Prostate gland (tissue), 2 donors: Measurements from ENCODE around the gene BTG2. TPM values are rescaled to one million over a fixed set of nuclear protein-coding genes. Genes with fewer than 3 reads are reported as not detected.
A peak's percentile ranks its signal among the peaks of the same experiment; 100 is the strongest.

Experiments used
- DNase-seq: peaks from one replicate; pipeline ENCODE4 v3.0.0-alpha.2; 2019; ENCODE audit warnings: low spot score
- H3K27ac ChIP-seq, 2 donors: fragments of 200-600 bp; sonication (generic); 2 replicates each; pipeline ENCODE4 v1.5.1; 2017 to 2019
- H3K27me3 ChIP-seq: fragments of 200-600 bp; sonication (generic); replicated peaks from 2 replicates; pipeline ENCODE4 v1.5.1; 2019; ENCODE audit not compliant: insufficient read depth
- H3K36me3 ChIP-seq, 2 donors: fragments of 200-600 bp; sonication (generic); 1 replicate in 1 of 2; 2 replicates in 1 of 2; pipeline versions ENCODE4 v1.5.1 to v1.8.1; 2017 to 2019
- H3K4me1 ChIP-seq: fragments of 200-600 bp; sonication (generic); replicated peaks from 2 replicates; pipeline ENCODE4 v1.5.1; 2019
- H3K4me3 ChIP-seq, 2 donors: fragments of 200-600 bp; sonication (generic); 2 replicates each; pipeline ENCODE4 v1.5.1; 2017 to 2019
- H3K9me3 ChIP-seq: fragments of 200-600 bp; sonication (generic); 2 replicates; pipeline ENCODE4 v1.5.1; 2017
- CTCF ChIP-seq, 4 experiments: fragments of 200-600 bp in 2 of 4; fragments of 450-650 bp in 2 of 4; sonication (generic) in 2 of 4; IDR thresholded peaks; 1 replicate in 3 of 4; 2 replicates in 1 of 4; pipeline ENCODE4 v1.5.1; 2016 to 2019; ENCODE audit warnings: antibody characterized with exemption in 4 of 4, mild to moderate bottlenecking in 2 of 4, moderate library complexity in 2 of 4
- POLR2A ChIP-seq: fragments of 450-650 bp; IDR thresholded peaks from one replicate; pipeline ENCODE4 v1.6.1; 2016; ENCODE audit warnings: antibody characterized with exemption, mild to moderate bottlenecking
- POLR2AphosphoS5 ChIP-seq: sonication (generic); formaldehyde crosslinking; IDR thresholded peaks from one replicate; pipeline ENCODE4 v1.6.1; 2017; ENCODE audit warnings: antibody characterized with exemption
- WGBS: methylation state at CpG from one replicate; pipeline ENCODE4 v1.1.5; 2018; 5-methylcytosine and 5-hydroxymethylcytosine counted together
- intact Hi-C: fragments of 100-400 bp; cut with DNase I; formaldehyde crosslinking; loops from one replicate; pipeline ENCODE4 v1.14.2; 2022
- total RNA-seq, 2 donors: library from RNA; depleted of rRNA; stranded (reverse); fragments of >200 nt; gene quantifications; one replicate each; pipeline ENCODE4 v1.1.0, GENCODE V29; 2016

Gene BTG2
- total RNA-seq, 2 donors from 2014 or later = 91.0 to 131 TPM

GRCh38 chr1:203287898-203288297 is 17.4 kb upstream of the BTG2 start:
- TF ChIP-seq POLR2AphosphoS5 = no peak
- TF ChIP-seq CTCF (IDR thresholded peaks at IDR 0.05) = no peak
- TF ChIP-seq POLR2A = no peak
- peaks cover 10% of the 10 kb centered on the region for H3K4me1 ChIP-seq
- no peaks in the 10 kb centered on the region for H3K27me3 ChIP-seq
- intact Hi-C loops = no loop called here
- H3K9me3 ChIP-seq = no peaks in the 10 kb centered on the region
- 96% methylated on average over 5 of the region's 5 CpGs for WGBS
- H3K4me3 ChIP-seq = no peak overlapping the region
- DNase-seq = no peak
- H3K27ac ChIP-seq = peak overlapping the region; percentile 65 to 87
- no peaks in the 10 kb centered on the region for H3K36me3 ChIP-seq

GRCh38 chr1:203288400-203288799 is 16.9 kb upstream of the BTG2 start:
- Histone ChIP-seq H3K27ac (peak overlapping the region; percentile 65 to 87), H3K4me3 (no peak overlapping the region), H3K36me3 (no peaks in the 10 kb centered on the region), H3K27me3 (no peaks in the 10 kb centered on the region), H3K4me1 (peaks cover 10% of the 10 kb centered on the region), H3K9me3 (no peaks in the 10 kb centered on the region)
- no peak for TF ChIP-seq POLR2A
- TF ChIP-seq POLR2AphosphoS5 = peak; percentile 82
- WGBS = 56% methylated on average over 7 of the region's 7 CpGs
- no peak for DNase-seq
- intact Hi-C loops = no loop called here

GRCh38 chr1:203289281-203289981 is 15.9 kb upstream of the BTG2 start:
- WGBS = 37% methylated on average over 12 of the region's 12 CpGs
- Histone ChIP-seq H3K4me1 (peaks cover 10% of the 10 kb centered on the region), H3K27me3 (no peaks in the 10 kb centered on the region), H3K36me3 (no peaks in the 10 kb centered on the region), H3K4me3 (no peak overlapping the region), H3K27ac (peak overlapping the region; percentile 87 to 91), H3K9me3 (no peaks in the 10 kb centered on the region)
- intact Hi-C loops = no loop called here
- no peak for TF ChIP-seq POLR2AphosphoS5
- TF ChIP-seq CTCF (IDR thresholded peaks at IDR 0.05) = no peak
- TF ChIP-seq POLR2A = peak; percentile 8
- no peak for DNase-seq

GRCh38 chr1:203289982-203290260 is 15.4 kb upstream of the BTG2 start:
- Histone ChIP-seq H3K27me3 (no peaks in the 10 kb centered on the region), H3K9me3 (no peaks in the 10 kb centered on the region), H3K4me3 (peak overlapping the region; percentile 0 to 2), H3K4me1 (peaks cover 10% of the 10 kb centered on the region), H3K27ac (peak overlapping the region; percentile 87 to 91), H3K36me3 (no peaks in the 10 kb centered on the region)
- 28% methylated on average over 2 of the region's 2 CpGs for WGBS
- no peak for DNase-seq
- intact Hi-C loops = no loop called here
- no peak for TF ChIP-seq POLR2A
- TF ChIP-seq CTCF (IDR thresholded peaks at IDR 0.05) = no peak
- TF ChIP-seq POLR2AphosphoS5 = no peak

- Histone ChIP-seq H3K27ac (peak overlapping the region; percentile 87 to 91), H3K36me3 (no peaks in the 10 kb centered on the region), H3K4me3 (peak overlapping the region; percentile 0 to 2), H3K9me3 (no peaks in the 10 kb centered on the region), H3K27me3 (no peaks in the 10 kb centered on the region), H3K4me1 (peaks cover 10% of the 10 kb centered on the region)
- WGBS = 8% methylated on average over 31 of the region's 31 CpGs
- intact Hi-C loops = no loop called here
- peak; percentile 97 for DNase-seq
- TF ChIP-seq CTCF (IDR thresholded peaks at IDR 0.05) (peak in 1 of 4 experiments; percentile 10), POLR2AphosphoS5 (peak; percentile 99), POLR2A (peak; percentile 97)
Measured at GRCh38 chr1:203290261-203291089, 14.8 kb upstream of the BTG2 start.
